HEK293T (cell line): ENCODE measurements around the gene GPR75.

Source experiments
- ARNT ChIP-seq: fragments of 450-650 bp; IDR thresholded peaks from 2 replicates; pipeline ENCODE4 v1.6.1; 2017; ENCODE audit warnings: mild to moderate bottlenecking
- BHLHE40 ChIP-seq: fragments of 450-650 bp; IDR thresholded peaks from 2 replicates; pipeline ENCODE4 v1.6.1; 2016; ENCODE audit warnings: mild to moderate bottlenecking, moderate library complexity, borderline replicate concordance
- ELF4 ChIP-seq: fragments of 450-650 bp; IDR thresholded peaks from 2 replicates; pipeline ENCODE4 v1.6.1; 2017; ENCODE audit warnings: antibody characterized with exemption
- FOXA1 ChIP-seq: fragments of 450-650 bp; IDR thresholded peaks from 2 replicates; pipeline ENCODE4 v1.6.1; 2016; ENCODE audit warnings: mild to moderate bottlenecking
- FOXK2 ChIP-seq: fragments of 450-650 bp; IDR thresholded peaks from 2 replicates; pipeline ENCODE4 v1.6.1; 2016; ENCODE audit warnings: mild to moderate bottlenecking
- FOXM1 ChIP-seq: fragments of 450-650 bp; IDR thresholded peaks from 2 replicates; pipeline ENCODE4 v1.6.1; 2017; ENCODE audit warnings: mild to moderate bottlenecking, borderline replicate concordance
- HDGF ChIP-seq: fragments of 450-650 bp; IDR thresholded peaks from 2 replicates; pipeline ENCODE4 v1.6.1; 2017; ENCODE audit warnings: antibody characterized with exemption, borderline replicate concordance
- L3MBTL2 ChIP-seq: fragments of 450-650 bp; conservative IDR thresholded peaks from 2 replicates; pipeline ENCODE4 v1.6.1; 2016; ENCODE audit warnings: mild to moderate bottlenecking
- NFRKB ChIP-seq: fragments of 450-650 bp; IDR thresholded peaks from 2 replicates; pipeline ENCODE4 v1.6.1; 2016; ENCODE audit warnings: mild to moderate bottlenecking, moderate library complexity
- SP1 ChIP-seq: fragments of 450-650 bp; IDR thresholded peaks from 2 replicates; pipeline ENCODE4 v1.6.1; 2017
- SUZ12 ChIP-seq: fragments of 450-650 bp; IDR thresholded peaks from 2 replicates; pipeline ENCODE4 v1.6.1; 2016; ENCODE audit warnings: mild to moderate bottlenecking
- TARDBP ChIP-seq: fragments of 450-650 bp; IDR thresholded peaks from 2 replicates; pipeline ENCODE4 v1.6.1; 2016
- ZNF384 ChIP-seq: fragments of 450-650 bp; IDR thresholded peaks from 2 replicates; pipeline ENCODE4 v1.6.1; 2016
- TF ChIP-seq, protein P1 (sequence below): fragments of 450-650 bp; IDR thresholded peaks from 2 replicates; pipeline ENCODE4 v1.6.1; 2016

DNA sequence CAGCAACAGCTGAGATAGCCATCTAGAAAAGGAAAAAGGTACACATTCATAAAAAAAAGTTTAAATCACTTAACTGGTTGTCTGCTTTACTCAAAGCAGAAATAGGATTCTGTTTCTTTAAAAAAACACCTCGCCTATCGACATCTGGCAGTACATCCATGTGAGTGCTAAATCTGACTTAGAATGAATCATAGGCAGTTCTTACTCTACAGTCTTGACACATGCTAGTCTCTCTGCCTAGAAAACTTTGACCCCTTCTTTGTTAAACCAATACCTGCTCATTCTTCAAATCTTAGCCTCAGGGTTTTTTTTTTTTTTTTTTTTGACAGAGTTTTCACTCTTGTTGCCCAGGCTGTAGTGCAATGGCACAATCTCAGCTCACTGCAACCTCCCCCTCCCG is 37.1 kb upstream of the GPR75 start:
- TF ChIP-seq FOXM1 (no peak), NFRKB (no peak), ZNF384 (no peak), BHLHE40 (no peak), TARDBP (no peak), HDGF (no peak), L3MBTL2 (no peak), ELF4 (no peak), SUZ12 (no peak), SP1 (no peak), ARNT (no peak), FOXA1 (no peak), FOXK2 (no peak)
- TF ChIP-seq, protein P1, sequence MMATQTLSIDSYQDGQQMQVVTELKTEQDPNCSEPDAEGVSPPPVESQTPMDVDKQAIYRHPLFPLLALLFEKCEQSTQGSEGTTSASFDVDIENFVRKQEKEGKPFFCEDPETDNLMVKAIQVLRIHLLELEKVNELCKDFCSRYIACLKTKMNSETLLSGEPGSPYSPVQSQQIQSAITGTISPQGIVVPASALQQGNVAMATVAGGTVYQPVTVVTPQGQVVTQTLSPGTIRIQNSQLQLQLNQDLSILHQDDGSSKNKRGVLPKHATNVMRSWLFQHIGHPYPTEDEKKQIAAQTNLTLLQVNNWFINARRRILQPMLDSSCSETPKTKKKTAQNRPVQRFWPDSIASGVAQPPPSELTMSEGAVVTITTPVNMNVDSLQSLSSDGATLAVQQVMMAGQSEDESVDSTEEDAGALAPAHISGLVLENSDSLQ = no peak
